ENCODE measurements around the gene LRRN3.

The LRRN3 gene

DNA sequence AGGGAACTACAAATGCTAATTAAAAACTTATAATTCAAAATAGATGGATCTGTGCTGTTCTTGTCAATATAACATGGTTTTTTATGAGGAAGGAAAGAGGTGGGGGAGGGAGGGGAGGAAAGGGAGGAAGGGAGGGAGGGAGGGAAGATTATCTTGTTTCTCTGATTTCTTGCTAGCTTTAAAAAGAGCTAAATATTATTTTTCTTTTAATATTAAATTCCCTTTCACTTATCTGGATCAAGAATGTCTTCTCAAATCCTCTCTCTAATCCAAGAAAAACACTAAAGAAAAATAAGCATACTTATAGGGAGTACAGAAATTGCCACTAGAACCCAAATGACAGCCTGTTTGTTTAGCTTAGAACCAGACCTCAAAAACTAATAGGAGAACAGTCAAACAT is 55.2 kb downstream of the LRRN3 start:
- H2AFZ ChIP-seq (ENCODE audit: low read depth), result no peak overlapping the region
- no peaks in the 10 kb centered on the region for H3K27me3 ChIP-seq (ENCODE audit: insufficient read depth, low read depth)
- TF ChIP-seq, protein P1, sequence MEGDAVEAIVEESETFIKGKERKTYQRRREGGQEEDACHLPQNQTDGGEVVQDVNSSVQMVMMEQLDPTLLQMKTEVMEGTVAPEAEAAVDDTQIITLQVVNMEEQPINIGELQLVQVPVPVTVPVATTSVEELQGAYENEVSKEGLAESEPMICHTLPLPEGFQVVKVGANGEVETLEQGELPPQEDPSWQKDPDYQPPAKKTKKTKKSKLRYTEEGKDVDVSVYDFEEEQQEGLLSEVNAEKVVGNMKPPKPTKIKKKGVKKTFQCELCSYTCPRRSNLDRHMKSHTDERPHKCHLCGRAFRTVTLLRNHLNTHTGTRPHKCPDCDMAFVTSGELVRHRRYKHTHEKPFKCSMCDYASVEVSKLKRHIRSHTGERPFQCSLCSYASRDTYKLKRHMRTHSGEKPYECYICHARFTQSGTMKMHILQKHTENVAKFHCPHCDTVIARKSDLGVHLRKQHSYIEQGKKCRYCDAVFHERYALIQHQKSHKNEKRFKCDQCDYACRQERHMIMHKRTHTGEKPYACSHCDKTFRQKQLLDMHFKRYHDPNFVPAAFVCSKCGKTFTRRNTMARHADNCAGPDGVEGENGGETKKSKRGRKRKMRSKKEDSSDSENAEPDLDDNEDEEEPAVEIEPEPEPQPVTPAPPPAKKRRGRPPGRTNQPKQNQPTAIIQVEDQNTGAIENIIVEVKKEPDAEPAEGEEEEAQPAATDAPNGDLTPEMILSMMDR (conservative IDR thresholded peaks at IDR 0.05; ENCODE audit: low read depth, low read length), result no peak
- no peak overlapping the region for H3K4me2 ChIP-seq
- no peak overlapping the region for H3K4me3 ChIP-seq (IDR thresholded peaks at IDR 0.05; ENCODE audit: insufficient read depth, low read depth, low read length)
- no peaks in the 10 kb centered on the region for H3K36me3 ChIP-seq (ENCODE audit: insufficient read depth)
- H3K9ac ChIP-seq, result no peak overlapping the region
- no peaks in the 10 kb centered on the region for H4K20me1 ChIP-seq (ENCODE audit: insufficient read depth)
- H3K4me1 ChIP-seq (ENCODE audit: low read depth, poor library complexity, severe bottlenecking), result no peaks in the 10 kb centered on the region
- no peak overlapping the region for H3K27ac ChIP-seq
- no peaks in the 10 kb centered on the region for H3K79me2 ChIP-seq (ENCODE audit: insufficient read depth, low read depth)

DNA sequence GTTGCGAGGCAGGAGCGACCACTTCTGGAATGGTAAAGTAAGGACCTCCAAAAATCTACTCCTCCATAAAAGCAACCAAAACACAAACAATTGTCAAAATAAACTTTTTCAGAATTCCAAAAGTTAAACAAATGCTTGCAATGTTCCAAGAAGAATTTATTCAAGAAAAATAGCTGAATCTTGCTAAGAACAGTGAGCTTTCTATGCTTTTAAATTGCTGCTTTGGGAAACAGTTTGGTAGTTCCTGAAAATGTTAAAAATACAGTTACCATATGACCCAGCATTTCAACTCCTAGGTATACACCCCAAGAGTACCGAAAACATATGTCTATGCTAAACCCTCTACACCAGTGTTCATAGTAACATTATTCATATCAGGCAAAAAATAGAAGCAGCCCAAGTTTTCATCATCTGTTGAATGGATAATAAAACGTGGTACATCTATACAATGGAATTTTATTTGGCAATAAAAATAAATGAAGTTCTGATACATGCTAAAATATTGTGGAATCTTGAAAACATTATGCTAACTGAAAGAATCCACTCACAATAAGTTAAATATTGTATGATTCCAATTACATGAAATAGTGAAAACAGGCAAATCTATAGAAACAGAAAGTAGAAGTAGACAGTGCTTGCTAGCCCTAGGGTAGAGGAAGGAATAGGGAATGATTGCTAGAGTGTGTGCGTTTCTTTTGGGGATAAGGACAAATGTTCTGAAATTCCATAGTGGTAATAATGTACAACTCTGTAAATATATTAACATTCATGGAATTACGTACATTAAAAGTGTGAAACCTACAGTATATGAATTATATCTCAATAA is 57.0 kb downstream of the LRRN3 start:
- TF ChIP-seq, protein P1 (conservative IDR thresholded peaks at IDR 0.05; ENCODE audit: low read depth, low read length), result no peak
- Histone ChIP-seq H3K4me2 (no peak overlapping the region), H3K4me1 (ENCODE audit: low read depth, poor library complexity, severe bottlenecking) (no peaks in the 10 kb centered on the region), H3K27me3 (ENCODE audit: insufficient read depth, low read depth) (no peaks in the 10 kb centered on the region), H2AFZ (ENCODE audit: low read depth) (no peak overlapping the region), H3K9ac (no peak overlapping the region), H3K4me3 (IDR thresholded peaks at IDR 0.05; ENCODE audit: insufficient read depth, low read depth, low read length) (no peak overlapping the region), H3K36me3 (ENCODE audit: insufficient read depth) (no peaks in the 10 kb centered on the region), H4K20me1 (ENCODE audit: insufficient read depth) (no peaks in the 10 kb centered on the region), H3K79me2 (ENCODE audit: insufficient read depth, low read depth) (no peaks in the 10 kb centered on the region), H3K27ac (no peak overlapping the region)

DNA sequence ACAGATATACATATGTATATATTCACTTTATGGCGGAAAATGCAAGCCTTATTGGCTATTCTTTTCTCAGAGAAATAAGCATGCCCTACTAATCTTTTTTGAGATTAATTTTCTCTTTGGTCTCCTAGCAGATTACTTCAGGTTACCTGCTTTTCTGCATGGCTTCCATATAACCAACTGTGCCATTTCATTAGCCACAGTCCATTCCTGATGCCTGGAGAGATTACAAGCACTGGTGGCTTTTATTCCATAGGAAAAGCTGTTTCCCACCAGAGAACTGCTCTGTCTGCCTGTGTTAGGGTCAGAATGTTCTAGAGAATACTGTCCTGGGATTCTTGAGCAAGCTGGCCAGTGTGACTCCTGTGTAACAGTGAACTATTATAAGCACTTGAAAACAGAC is 59.8 kb downstream of the LRRN3 start:
- Histone ChIP-seq H3K4me3 (IDR thresholded peaks at IDR 0.05; ENCODE audit: insufficient read depth, low read depth, low read length) (no peak overlapping the region), H4K20me1 (ENCODE audit: insufficient read depth) (no peaks in the 10 kb centered on the region), H3K27ac (no peak overlapping the region), H3K4me2 (no peak overlapping the region), H3K9ac (no peak overlapping the region), H2AFZ (ENCODE audit: low read depth) (no peak overlapping the region), H3K27me3 (ENCODE audit: insufficient read depth, low read depth) (no peaks in the 10 kb centered on the region), H3K79me2 (ENCODE audit: insufficient read depth, low read depth) (no peaks in the 10 kb centered on the region), H3K36me3 (ENCODE audit: insufficient read depth) (no peaks in the 10 kb centered on the region), H3K4me1 (ENCODE audit: low read depth, poor library complexity, severe bottlenecking) (no peaks in the 10 kb centered on the region)
- TF ChIP-seq, protein P1 (conservative IDR thresholded peaks at IDR 0.05; ENCODE audit: low read depth, low read length), result no peak

DNA sequence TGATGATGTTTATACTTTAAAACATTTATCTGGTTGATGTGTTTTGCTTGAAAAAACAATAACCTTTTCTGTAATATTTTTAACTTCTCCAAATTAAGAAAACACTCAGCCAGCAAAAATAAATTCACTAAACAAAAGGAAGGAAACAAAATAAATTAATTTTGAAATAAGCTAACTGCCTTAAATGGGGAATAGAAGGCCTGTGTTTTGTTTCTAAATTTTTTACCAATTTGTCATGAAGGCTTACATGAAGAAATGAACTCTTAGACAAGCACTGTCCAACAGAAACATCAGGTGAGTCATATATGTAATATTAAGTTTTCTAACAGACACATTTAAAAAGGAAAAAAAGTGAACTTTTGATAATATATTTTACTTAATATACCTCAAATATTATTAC is 68.5 kb downstream of the LRRN3 start:
- Histone ChIP-seq H3K27ac (no peak overlapping the region), H3K27me3 (ENCODE audit: insufficient read depth, low read depth) (no peaks in the 10 kb centered on the region), H2AFZ (ENCODE audit: low read depth) (no peak overlapping the region), H3K36me3 (ENCODE audit: insufficient read depth) (no peaks in the 10 kb centered on the region), H3K4me3 (IDR thresholded peaks at IDR 0.05; ENCODE audit: insufficient read depth, low read depth, low read length) (no peak overlapping the region), H3K4me1 (ENCODE audit: low read depth, poor library complexity, severe bottlenecking) (no peaks in the 10 kb centered on the region), H3K9ac (no peak overlapping the region), H3K79me2 (ENCODE audit: insufficient read depth, low read depth) (no peaks in the 10 kb centered on the region), H4K20me1 (ENCODE audit: insufficient read depth) (no peaks in the 10 kb centered on the region), H3K4me2 (no peak overlapping the region)
- TF ChIP-seq, protein P1 (conservative IDR thresholded peaks at IDR 0.05; ENCODE audit: low read depth, low read length), result no peak
